ENCODE data around the gene SMIM31.

Gene SMIM31

DNA sequence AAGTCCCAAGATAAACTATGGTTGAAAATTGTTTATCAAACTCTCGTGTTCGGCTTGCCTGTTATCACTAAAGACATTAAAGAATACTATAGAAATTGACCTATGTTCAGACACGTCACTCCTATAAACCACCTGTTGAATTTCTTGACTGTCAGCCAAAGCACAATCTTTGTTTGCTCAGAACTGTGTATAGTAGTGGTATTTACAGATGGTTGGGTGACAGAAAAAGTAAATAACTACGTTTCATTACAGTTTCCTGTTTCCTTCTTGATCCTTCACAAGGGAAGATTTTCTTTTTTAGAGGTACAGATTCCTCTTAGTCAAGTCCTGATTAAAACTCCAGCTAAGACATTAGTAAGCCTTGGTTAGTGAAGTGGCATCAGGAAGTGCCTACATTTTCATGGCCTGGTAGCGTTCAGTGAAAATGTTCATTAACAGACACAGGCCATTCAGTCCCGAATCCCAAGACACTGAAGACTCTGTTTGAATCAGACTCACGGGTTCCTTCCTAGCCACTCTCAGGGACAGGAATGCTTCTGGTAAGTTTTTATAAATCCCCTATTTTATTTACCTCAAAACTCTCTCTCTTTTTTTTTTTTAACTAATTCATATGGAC lies at the start of gene SMIM31:
Gene SMIM31, plus strand, starts transcription at position 259 of the 616 bp plus-strand sequence. CDS start 16,313 bp downstream, outside the sequence.
- no peak for DNase-seq

- no peak for DNase-seq
Observed at GRCh38 chr4:164706675-164707074, 47.3 kb upstream of the SMIM31 start.

DNA sequence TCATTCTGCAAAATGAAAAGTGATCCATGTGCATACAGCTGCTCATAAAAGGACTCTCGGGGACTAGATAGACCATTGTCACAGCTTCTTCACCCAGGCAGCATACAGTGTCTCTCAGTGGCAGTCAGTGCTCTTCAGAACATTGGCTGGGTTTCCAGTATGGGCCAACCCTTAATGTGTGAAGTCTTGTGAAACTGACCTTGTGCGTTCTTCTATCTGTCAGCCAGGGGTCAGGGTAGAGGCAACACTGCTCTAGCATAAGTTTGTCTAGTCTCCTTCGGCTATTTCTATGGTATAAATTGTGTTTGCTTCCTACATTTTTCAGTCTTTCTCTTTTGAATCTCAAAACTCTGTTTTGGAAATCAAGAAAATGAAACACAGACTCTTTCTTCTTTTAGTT lies 37.0 kb upstream of the SMIM31 start:
- no peak for DNase-seq

DNA sequence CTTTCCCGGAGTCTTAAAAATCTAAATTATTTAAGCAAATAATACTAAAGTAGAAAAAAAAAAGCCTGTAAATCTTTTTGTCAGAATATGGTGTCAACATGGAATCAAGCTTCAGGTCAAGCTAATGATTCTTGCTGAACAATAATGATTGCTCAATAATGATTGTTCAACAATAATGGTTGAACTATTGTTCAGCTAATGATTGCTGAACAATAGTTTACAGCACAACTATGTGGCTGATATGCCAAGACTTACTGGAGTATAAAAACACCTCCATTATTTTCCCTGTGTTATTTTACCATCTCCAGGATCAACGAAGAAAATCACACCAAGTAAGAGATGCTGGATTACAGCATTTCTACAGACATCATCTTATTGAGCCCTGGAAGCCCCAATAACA lies 35.1 kb upstream of the SMIM31 start:
- no peak for DNase-seq

DNA sequence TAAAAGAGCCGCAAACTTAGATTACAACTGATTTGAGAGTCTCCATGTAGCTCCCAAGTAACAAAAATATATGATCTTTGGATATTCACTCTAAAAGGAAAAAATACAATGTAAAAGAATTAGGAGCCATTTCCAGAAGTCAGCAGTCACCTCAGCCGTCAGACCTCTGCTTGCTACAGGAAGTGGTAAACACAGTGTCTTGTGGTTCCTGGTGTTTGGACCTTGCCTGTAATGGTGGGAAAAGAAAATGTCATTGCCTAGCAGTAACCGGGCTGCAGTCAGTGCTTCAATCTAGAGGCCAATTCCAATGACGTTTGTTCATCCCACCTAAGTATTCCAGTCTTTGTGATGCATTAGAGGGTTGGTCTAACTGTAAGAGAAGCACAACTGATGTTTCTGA lies 28.9 kb upstream of the SMIM31 start:
- no peak for DNase-seq

DNA sequence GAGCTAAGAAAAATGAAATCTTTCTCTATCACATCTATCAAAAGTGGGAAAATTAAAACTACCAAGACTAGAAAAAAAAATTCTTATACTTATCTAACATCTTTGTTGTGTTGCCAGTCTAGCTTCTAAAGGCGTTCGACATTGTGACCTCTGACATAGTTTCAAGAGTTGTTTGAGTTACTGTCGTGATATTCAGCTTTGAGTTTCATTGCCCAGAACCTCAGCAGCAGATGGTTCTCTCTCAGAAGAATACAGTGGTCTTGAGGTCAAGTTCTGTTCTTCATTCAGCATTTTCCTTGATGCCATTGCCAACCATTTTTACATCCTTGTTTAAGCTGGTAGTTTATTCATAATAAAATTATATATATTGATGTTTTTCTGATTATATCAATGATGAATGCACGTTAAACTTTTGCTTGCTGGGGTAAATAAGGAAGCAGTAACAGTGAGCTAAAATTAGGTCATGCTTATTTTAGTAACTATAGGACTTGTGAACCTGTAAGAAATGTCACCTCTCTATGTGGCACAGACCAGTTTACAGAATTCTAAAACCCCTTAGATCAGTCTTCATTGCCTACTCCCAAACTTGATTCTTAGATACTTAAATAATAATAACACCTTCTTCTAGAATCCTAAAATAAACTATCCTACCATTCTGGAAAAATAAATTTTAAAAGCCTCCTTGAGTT lies 23.1 kb upstream of the SMIM31 start:
- DNase-seq = no peak

DNA sequence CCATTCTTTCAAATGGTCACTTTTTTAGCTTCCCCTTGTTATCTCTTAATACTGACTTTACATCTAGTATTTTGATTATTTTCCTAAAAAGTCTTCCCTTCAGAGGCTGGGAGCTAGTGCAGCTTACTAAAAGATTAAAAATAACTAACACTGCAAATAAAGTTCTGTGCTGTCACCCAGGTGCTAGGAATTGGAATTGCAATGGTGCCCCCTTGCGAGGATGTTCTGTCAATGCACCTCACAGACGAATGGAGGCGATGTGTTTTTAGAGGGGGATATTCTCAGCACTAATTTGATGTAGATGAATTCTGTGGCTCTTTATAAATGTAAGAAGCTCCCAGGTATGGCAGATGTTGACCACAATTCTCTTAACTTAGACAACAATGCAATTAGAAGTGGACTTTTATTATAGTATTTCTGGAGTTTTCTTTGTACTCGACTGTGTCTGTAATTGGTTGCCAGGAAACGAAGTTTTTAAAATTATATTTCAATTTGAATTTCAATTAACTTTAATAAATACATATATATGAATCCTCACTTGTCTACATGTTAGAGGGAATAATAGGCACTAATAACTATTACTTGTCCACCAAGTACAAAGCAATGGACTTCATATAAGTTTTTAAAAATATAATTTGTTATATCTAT lies 22.0 kb upstream of the SMIM31 start:
- peak; percentile 84 for DNase-seq

DNA sequence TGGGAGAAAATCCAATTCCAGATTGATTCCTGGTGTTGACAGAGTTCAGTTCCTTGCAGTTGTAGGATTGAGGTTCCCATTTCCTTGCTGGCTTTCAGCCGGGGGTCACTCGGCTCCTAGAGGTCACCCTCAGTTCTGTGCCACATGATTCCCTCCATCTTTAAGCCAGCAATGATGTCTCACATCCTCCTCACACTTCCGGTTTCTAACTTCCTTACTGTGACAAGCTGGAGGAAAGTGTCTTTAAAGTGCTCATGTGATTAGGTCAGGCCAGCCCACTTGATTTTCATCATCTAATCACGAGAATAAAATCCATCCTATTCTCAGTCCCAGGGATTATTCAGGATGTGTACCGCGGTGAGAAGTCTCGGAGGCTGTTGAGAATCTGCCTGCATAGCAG lies 19.4 kb upstream of the SMIM31 start:
- DNase-seq = no peak

GRCh38 chr4:164748375-164748774 lies 5.6 kb upstream of the SMIM31 start:
- peak; percentile 62 for DNase-seq

DNA sequence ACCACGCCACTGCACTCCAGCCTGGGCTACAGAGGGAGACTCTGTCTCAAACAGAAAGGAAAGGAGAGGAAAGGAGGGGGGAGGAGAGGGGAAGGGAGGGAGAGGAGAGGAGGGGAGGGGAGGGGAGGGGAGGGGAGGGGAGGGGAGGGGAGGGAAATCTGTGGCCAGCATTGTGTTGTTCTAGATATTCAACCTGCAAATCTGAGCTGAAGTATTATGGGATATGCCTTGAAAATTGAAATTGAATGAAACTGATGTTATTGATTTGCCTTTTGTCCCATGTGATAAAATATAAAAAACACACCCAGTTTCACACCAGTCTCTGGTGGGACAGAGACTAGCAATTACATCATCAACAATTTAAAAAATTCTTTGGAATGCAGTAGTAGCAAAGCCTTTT lies 1.5 kb downstream of the SMIM31 start:
- no peak for DNase-seq

DNA sequence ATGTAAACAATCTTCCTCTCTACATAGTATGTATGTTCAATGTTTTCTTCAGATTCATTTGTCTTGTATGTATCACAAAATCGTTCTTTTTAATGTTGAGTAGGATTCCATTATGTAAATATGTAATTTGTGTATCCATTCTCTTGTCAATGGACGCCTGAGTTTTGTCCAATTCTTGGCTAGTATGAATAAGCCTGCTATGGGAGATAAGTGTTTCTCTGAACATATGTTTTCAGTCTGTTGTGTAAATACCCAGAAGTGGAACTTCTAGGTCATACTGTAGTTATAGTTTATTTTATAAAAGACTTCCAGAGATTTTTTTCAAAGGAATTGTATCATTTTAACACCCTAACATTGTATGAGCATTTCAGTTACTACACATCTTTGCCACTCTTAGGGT lies 2.8 kb downstream of the SMIM31 start:
- no peak for DNase-seq

GRCh38 chr4:164761241-164761640 lies 7.3 kb downstream of the SMIM31 start:
- DNase-seq = no peak

GRCh38 chr4:164761746-164762275 lies 7.9 kb downstream of the SMIM31 start:
- DNase-seq = no peak

GRCh38 chr4:164765096-164765495 lies 11.2 kb downstream of the SMIM31 start:
- no peak for DNase-seq

DNA sequence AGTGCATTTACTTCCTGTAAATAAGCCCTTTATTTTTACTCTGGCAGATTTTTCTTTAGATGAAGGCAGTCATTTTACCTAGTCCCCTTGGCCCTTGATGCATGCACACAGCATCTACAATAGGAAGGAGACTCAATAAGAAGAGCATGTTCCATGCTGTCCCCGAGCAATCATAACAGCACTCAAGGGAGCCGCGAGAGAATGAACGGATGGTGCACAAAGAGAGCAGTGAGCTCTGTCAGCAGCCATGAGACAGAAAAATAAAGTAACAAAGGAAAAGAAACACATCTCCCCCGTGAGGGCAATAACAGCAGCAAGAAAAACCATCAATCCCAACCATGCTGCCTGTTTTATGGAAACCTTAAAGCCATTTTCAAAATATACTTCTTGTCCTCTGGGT lies 11.9 kb downstream of the SMIM31 start:
- peak; percentile 30 for DNase-seq

GRCh38 chr4:164768516-164768915 lies 14.6 kb downstream of the SMIM31 start:
- no peak for DNase-seq

DNA sequence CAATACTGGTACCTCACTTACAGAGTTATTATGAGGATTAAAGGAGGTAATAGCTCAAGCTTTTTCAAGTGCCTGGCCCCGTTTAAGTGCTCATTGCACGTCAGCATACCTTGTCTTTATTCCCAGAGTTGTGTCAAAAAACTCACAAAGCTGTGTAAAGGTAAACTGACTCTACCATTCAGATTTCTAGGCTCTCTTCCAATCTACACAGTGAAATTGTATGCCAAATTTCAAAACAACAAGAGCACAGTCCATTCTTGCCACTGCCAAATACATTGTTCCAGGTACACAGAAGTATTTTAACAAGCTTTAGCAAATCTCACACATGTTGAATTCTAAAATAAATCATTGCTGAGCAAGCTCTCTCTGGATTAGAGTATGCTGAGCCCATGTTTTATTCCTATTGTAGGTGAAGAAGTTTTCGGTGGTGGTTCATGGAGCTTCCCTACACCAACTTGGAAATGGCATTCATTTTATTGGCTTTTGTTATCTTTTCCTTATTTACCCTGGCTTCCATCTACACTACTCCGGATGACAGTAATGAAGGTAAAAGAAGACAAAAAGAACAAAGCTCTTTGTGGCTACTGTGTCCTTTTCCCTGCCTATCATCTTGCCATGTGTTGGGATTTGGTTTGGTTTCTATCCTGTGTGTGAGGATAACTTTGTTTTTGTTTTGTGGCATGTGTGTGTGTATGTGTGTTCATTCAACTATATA lies 16.2 kb downstream of the SMIM31 start:
- no peak for DNase-seq

DNA sequence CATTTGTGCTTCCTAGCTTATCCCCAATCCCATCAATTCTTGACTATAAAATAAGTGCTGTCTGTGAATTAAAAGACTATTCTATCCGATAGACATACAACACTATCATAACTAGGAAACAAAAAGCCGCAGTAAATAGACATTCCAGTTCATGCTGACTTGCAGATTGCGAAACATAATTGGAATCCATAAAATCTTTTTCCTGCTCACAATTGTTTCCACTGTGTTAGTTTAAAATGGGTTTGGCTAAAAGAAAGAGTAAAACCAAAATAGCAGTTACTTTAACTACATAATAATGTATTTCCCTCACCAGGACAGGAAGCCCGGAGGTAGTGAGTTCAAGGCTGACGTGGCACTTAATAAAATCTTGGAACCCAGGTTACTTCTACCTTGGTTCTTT lies 17.2 kb downstream of the SMIM31 start:
- DNase-seq = no peak

DNA sequence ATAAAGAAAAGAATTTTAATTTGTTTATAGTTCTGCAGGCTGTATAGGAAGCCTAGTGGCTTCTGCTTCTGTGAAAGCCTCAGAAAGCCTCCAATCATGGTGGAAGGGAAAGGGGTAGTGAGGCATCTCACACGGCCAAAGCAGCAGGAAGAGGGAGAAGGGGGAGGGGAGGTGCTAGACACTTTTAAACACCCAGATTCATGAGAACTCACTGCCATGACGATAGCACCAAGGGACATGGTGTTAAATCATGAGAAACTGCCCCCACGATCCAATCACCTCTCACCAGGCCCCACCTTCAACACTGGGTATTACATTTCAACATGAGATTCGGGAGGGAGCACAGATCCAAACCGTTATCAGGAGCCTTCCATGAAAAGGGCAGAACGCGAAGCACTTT lies 18.1 kb downstream of the SMIM31 start:
- DNase-seq = no peak

DNA sequence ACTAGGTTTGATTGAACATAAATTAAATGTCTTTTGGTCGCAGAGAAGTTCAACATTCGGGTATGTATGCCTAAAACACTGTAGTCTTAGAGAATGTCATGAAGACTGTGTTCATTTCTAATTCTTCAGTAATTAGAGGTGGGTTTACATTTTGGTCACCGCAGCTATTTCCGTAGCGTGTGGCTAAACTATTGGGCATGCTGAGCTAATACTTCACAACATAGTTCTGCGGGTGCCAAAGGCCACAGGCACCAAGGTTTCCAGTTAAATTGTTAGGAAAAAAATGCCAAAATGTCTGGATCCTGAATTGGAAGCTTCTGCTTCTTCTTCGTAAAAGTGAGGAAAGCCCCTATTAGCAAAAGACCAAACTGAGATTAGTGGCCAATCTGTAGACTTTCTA lies 25.1 kb downstream of the SMIM31 start:
- no peak for DNase-seq

GRCh38 chr4:164779811-164780216 lies 25.9 kb downstream of the SMIM31 start:
- peak; percentile 65 for DNase-seq

GRCh38 chr4:164780839-164781238 lies 26.9 kb downstream of the SMIM31 start:
- DNase-seq = no peak

DNA sequence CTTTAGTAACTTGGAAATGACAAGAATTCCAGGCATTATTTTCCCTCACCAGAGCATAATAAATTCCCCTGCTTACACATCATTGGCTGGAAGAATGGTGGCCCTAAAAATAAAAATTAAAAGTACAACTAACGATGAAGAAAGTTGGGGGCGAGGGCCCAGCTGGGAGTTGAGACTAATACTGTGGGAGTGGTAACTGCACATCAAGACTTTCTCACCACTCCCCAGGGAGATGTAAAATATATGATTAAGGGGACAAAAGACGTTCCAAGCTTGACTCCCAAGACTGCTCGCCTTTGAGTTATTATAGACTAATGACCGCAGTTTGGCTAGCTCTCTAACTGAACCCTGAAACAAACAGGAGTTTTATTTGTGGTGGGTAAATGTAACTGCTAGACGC lies 30.0 kb downstream of the SMIM31 start:
- no peak for DNase-seq

Data from eye (tissue), 1 donor.